K562 (cell line): ENCODE measurements around the gene SLC6A6. TPM values are rescaled to one million over a fixed set of nuclear protein-coding genes. Genes with fewer than 3 reads are reported as not detected.
A peak's percentile ranks its signal among the peaks of the same experiment; 100 is the strongest.

ENCODE experiments used
- ATAC-seq: fragments of 200-7000 bp; cut with Tn5 transposase; 3 replicates; pipeline ENCODE4 v1.9.1; 2020; ENCODE audit warnings: moderate library complexity
- BruUV-seq: library from RNA; stranded (reverse); fragments of 400-500 nt; replicated peaks from 2 replicates; lab custom pipeline; 2021; lab: Mats Ljungman, UMichigan
- CTCF ChIA-PET: fragments of 300-600 bp; formaldehyde crosslinking; extraction: SDS; loops from one replicate; lab custom pipeline; 2021; ENCODE audit warnings: low intra/inter-chr PET ratio; lab: Yijun Ruan, JAX
- POLR2A ChIA-PET: fragments of 300-600, 350-650 bp; sonication (Branson Sonifier 250); formaldehyde crosslinking; extraction: SDS; loops from one replicate; lab custom pipeline; 2021; ENCODE audit warnings: antibody characterized with exemption, inconsistent platforms; lab: Yijun Ruan, JAX
- DNase-seq, 4 experiments: peaks; one replicate each; pipeline versions ENCODE4 v3.0.0 to v3.0.0-alpha.2; 2011 to 2018; ENCODE audit warnings: low spot score in 3 of 4, mixed read lengths in 3 of 4; ENCODE audit errors: extremely low read depth in 1 of 4
- FAIRE-seq: peaks from 2 replicates; lab custom pipeline; 2011; peaks lifted over from hg19 to GRCh38; lab: Jason Lieb, UNC
- H2AFZ ChIP-seq: 2 replicates; pipeline ENCODE4 v1.6.0; 2011; ENCODE audit warnings: low read depth, low read length, control low read depth, inconsistent platforms
- H3K27ac ChIP-seq: fragments of 200-600 bp; 3 replicates; pipeline ENCODE4 v1.8.0; 2011; ENCODE audit warnings: low read depth, mild to moderate bottlenecking, control low read depth, inconsistent platforms, low read length, moderate library complexity, mixed read lengths; ENCODE audit errors: extremely low read depth
- H3K27me3 ChIP-seq, 2 experiments: fragments of 300-600 bp in 1 of 2; 2 replicates in 1 of 2; 3 replicates in 1 of 2; pipeline versions ENCODE4 v1.6.0 to v1.8.0; 2011; ENCODE audit warnings: inconsistent platforms in 2 of 2, low read length in 2 of 2, mild to moderate bottlenecking in 1 of 2, mixed read lengths in 1 of 2, moderate library complexity in 1 of 2; ENCODE audit not compliant: control insufficient read depth in 2 of 2, insufficient read depth in 2 of 2
- H3K36me3 ChIP-seq: fragments of 300-600 bp; 3 replicates; pipeline ENCODE4 v1.8.0; 2011; ENCODE audit warnings: mild to moderate bottlenecking, low read length, inconsistent platforms; ENCODE audit not compliant: control insufficient read depth, insufficient read depth
- H3K4me1 ChIP-seq, 2 experiments: fragments of 200-600 bp in 1 of 2; replicated peaks in 1 of 2; 2 replicates in 1 of 2; 3 replicates in 1 of 2; pipeline versions ENCODE4 v1.5.1 to v1.8.0; 2011; ENCODE audit warnings: inconsistent platforms in 2 of 2, low read length in 2 of 2, mild to moderate bottlenecking in 1 of 2, mixed read lengths in 1 of 2, moderate library complexity in 1 of 2; ENCODE audit not compliant: control insufficient read depth in 2 of 2, insufficient read depth in 2 of 2
- H3K4me2 ChIP-seq: 2 replicates; pipeline ENCODE4 v1.6.1; 2011; ENCODE audit warnings: low read length, control low read depth, inconsistent platforms, mixed read lengths; ENCODE audit not compliant: insufficient read depth
- H3K4me3 ChIP-seq: fragments of 200-600 bp; sonication (generic), shearing (Covaris generic); 2 replicates; pipeline ENCODE4 v1.5.1; 2016; ENCODE audit warnings: control low read depth, inconsistent platforms
- H3K79me2 ChIP-seq: fragments of 200-600 bp; 3 replicates; pipeline ENCODE4 v1.8.0; 2011; ENCODE audit warnings: low read length, inconsistent platforms; ENCODE audit not compliant: control insufficient read depth, insufficient read depth
- H3K9ac ChIP-seq, 2 experiments: 2 replicates each; pipeline versions ENCODE4 v1.6.0 to v1.6.1; 2011; ENCODE audit warnings: low read depth in 2 of 2, low read length in 2 of 2, control low read depth in 1 of 2, inconsistent platforms in 1 of 2, mild to moderate bottlenecking in 1 of 2, mixed read lengths in 1 of 2; ENCODE audit not compliant: insufficient read depth in 1 of 2
- H3K9me1 ChIP-seq: one replicate; pipeline ENCODE4 v1.6.0; 2011; ENCODE audit warnings: inconsistent platforms, mild to moderate bottlenecking, low read length, moderate library complexity; ENCODE audit not compliant: control insufficient read depth, insufficient read depth
- H3K9me3 ChIP-seq: replicated peaks from 2 replicates; pipeline ENCODE4 v1.5.1; 2011; ENCODE audit warnings: low read depth, low read length, inconsistent platforms; ENCODE audit not compliant: control insufficient read depth, insufficient read depth
- H4K20me1 ChIP-seq: replicated peaks from 2 replicates; pipeline ENCODE4 v1.6.1; 2011; ENCODE audit warnings: low read length, inconsistent platforms, mixed read lengths; ENCODE audit not compliant: control insufficient read depth, insufficient read depth
- ATF3 ChIP-seq, 2 experiments: fragments of 450-650 bp in 1 of 2; sonication (generic) in 1 of 2; formaldehyde crosslinking in 1 of 2; IDR thresholded peaks in 1 of 2; conservative IDR thresholded peaks in 1 of 2; 2 replicates each; pipeline versions ENCODE4 v1.6.1 to v1.8.1; 2016 to 2023; ENCODE audit warnings: mild to moderate bottlenecking in 2 of 2, moderate library complexity in 2 of 2, inconsistent platforms in 1 of 2, missing genetic modification reagents in 1 of 2
- CBX5 ChIP-seq: IDR thresholded peaks from 2 replicates; pipeline ENCODE4 v1.6.1; 2014; ENCODE audit warnings: low read depth, borderline replicate concordance
- CEBPZ ChIP-seq: fragments of 150-350 bp; IDR thresholded peaks from 2 replicates; pipeline ENCODE4 v1.6.1; 2014; ENCODE audit warnings: low read depth, mild to moderate bottlenecking, low read length, borderline replicate concordance
- NCOA1 ChIP-seq: fragments of 450-650 bp; IDR thresholded peaks from 2 replicates; pipeline ENCODE4 v1.6.1; 2016; ENCODE audit warnings: low read depth
- RBM25 ChIP-seq: fragments of 200-400 bp; formaldehyde crosslinking; IDR thresholded peaks from 2 replicates; pipeline ENCODE4 v1.6.1; 2018; ENCODE audit warnings: low read length, low read depth, moderate library complexity; ENCODE audit not compliant: severe bottlenecking
- SMAD2 ChIP-seq: fragments of 150-350 bp; IDR thresholded peaks from 2 replicates; pipeline ENCODE4 v1.6.1; 2014; ENCODE audit warnings: low read depth, mild to moderate bottlenecking, low read length
- WGBS: fragments of 100-300 bp; shearing (Covaris generic); methylation state at CpG from one replicate; pipeline ENCODE4 v1.1.6; 2016; ENCODE audit warnings: low coverage, mixed read lengths; ENCODE audit not compliant: insufficient coverage; ENCODE audit errors: missing lambda C conversion rate; 5-methylcytosine and 5-hydroxymethylcytosine counted together
- in situ Hi-C: fragments of 300-500 bp; cut with MboI; formaldehyde crosslinking; loops from 4 replicates; pipeline ENCODE4 v1.15.0; 2018; ENCODE audit warnings: inconsistent platforms, mixed read lengths
- intact Hi-C: fragments of 100-400 bp; cut with micrococcal nuclease; formaldehyde crosslinking; loops from 2 replicates; pipeline ENCODE4 v1.14.2; 2022
- polyA plus RNA-seq, 8 experiments: library from polyadenylated mRNA; depleted of rRNA in 4 of 8; stranded (reverse) in 5 of 8; unstranded in 3 of 8; fragments of >200 nt; fragmentation: Nextera tagmentation in 2 of 8; fragmentation: Illumina TruSeq in 1 of 8; extraction: Ambion mirVana in 2 of 8; extraction: Trizol in 1 of 8; gene quantifications; 2 replicates each; pipeline versions ENCODE4 v1.2.1 to v1.2.3, GENCODE V29; 2011 to 2014; ENCODE audit warnings: inconsistent platforms in 1 of 8, missing spikeins in 1 of 8
- total RNA-seq, 7 experiments: library from RNA; depleted of rRNA in 6 of 7; stranded (reverse); fragments of >200 nt in 6 of 7; fragmentation: Illumina TruSeq in 2 of 7; extraction: Trizol in 2 of 7; gene quantifications; 2 replicates each; pipeline versions ENCODE4 v1.2.1 to v1.2.3, GENCODE V29; 2011 to 2021; ENCODE audit warnings: low replicate concordance in 1 of 7
- TF ChIP-seq, protein P1 (sequence below): fragments of 250-450 bp; sonication (Bioruptor Pico); IDR thresholded peaks from 2 replicates; pipeline ENCODE4 v1.4.0; 2020

Gene SLC6A6
- total and polyA plus RNA-seq, 9 of the 15 experiments (the other 6 are each of a cell fraction or from before 2014, with no cell fraction given), result 12.3 to 203 (median 93.2) TPM

- Histone ChIP-seq H3K9me1 (no peaks in the 10 kb centered on the region), H3K79me2 (no peaks in the 10 kb centered on the region), H3K4me1 (peaks cover 0 to 19% of the 10 kb centered on the region in 2 experiments; a peak in 3 of 5 replicates), H3K4me2 (no peak overlapping the region), H3K9me3 (no peaks in the 10 kb centered on the region), H3K27ac (no peak overlapping the region), H3K36me3 (no peaks in the 10 kb centered on the region), H4K20me1 (no peaks in the 10 kb centered on the region), H2AFZ (no peak overlapping the region), H3K27me3 (peaks cover 6 to 27% of the 10 kb centered on the region in 2 experiments; a peak in 4 of 5 replicates), H3K4me3 (no peak overlapping the region), H3K9ac (no peak overlapping the region)
- FAIRE-seq (no peak), ATAC-seq (no peak), DNase-seq (no peak)
- in situ Hi-C loops, result loop anchor here (25.0 kb wide), 1 partner anchor 410 kb away; no protein-coding TSS in a partner anchor
- intact Hi-C loops, result no loop called here
- BruUV-seq, result no TSS peak
- TF ChIP-seq SMAD2 (no peak), RBM25 (peak; percentile 55)
- POLR2A ChIA-PET, result no interaction called here
- CTCF ChIA-PET, result no interaction called here
Measured at GRCh38 chr3:14502472-14502871, 100.1 kb downstream of the SLC6A6 start.

- peaks cover 0 to 20% of the 10 kb centered on the region in 2 experiments; a peak in 3 of 5 replicates for H3K4me1 ChIP-seq
- intact Hi-C loops, result no loop called here
- no peaks in the 10 kb centered on the region for H3K36me3 ChIP-seq
- ATAC-seq, result peak; percentile 43
- no peaks in the 10 kb centered on the region for H3K9me3 ChIP-seq
- H3K4me3 ChIP-seq, result no peak overlapping the region
- H3K27me3 ChIP-seq, result peaks cover 6 to 24% of the 10 kb centered on the region in 2 experiments; a peak in 4 of 5 replicates
- H4K20me1 ChIP-seq, result no peaks in the 10 kb centered on the region
- no peak overlapping the region for H3K9ac ChIP-seq
- H3K4me2 ChIP-seq, result no peak overlapping the region
- H3K79me2 ChIP-seq, result no peaks in the 10 kb centered on the region
- no TSS peak for BruUV-seq
- H3K9me1 ChIP-seq, result no peaks in the 10 kb centered on the region
- 22% methylated on average over 12 of the region's 12 CpGs for WGBS
- FAIRE-seq, result no peak
- no peak overlapping the region for H2AFZ ChIP-seq
- H3K27ac ChIP-seq, result no peak overlapping the region
- in situ Hi-C loops, result loop anchor here (25.0 kb wide), 1 partner anchor 409 kb away; no protein-coding TSS in a partner anchor
- DNase-seq, result peak; percentile 35 to 58 (median 48)
- POLR2A ChIA-PET, result no interaction called here
- CTCF ChIA-PET, result no interaction called here
- 0 out of 2 replicates have a peak, but pooled peaks have one; percentile 59 for TF ChIP-seq CBX5
- TF ChIP-seq NCOA1, result no peak
- TF ChIP-seq, protein P1, sequence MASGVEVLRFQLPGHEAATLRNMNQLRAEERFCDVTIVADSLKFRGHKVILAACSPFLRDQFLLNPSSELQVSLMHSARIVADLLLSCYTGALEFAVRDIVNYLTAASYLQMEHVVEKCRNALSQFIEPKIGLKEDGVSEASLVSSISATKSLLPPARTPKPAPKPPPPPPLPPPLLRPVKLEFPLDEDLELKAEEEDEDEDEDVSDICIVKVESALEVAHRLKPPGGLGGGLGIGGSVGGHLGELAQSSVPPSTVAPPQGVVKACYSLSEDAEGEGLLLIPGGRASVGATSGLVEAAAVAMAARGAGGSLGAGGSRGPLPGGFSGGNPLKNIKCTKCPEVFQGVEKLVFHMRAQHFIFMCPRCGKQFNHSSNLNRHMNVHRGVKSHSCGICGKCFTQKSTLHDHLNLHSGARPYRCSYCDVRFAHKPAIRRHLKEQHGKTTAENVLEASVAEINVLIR, result peak; percentile 61
- TF ChIP-seq CEBPZ, result no peak
- peak; percentile 59; the same call in 1 of the 2 replicates for TF ChIP-seq ATF3 (IDR thresholded peaks at IDR 0.05)
- no peak for TF ChIP-seq ATF3 (CRISPR knock-in tag; conservative IDR thresholded peaks at IDR 0.05)
Measured at GRCh38 chr3:14503033-14503705, 100.8 kb downstream of the SLC6A6 start.
